IPS-18c (cell line): ENCODE data around the gene AMDHD2.

ENCODE experiments used
- H3K4me3 ChIP-seq: 2 replicates; pipeline ENCODE4 v1.7.0; 2013; ENCODE audit warnings: low read depth, mild to moderate bottlenecking, low read length, moderate library complexity; ENCODE audit not compliant: insufficient read depth
- H3K9me3 ChIP-seq: one replicate; pipeline ENCODE4 v1.6.1; 2013; ENCODE audit warnings: mild to moderate bottlenecking, low read length, moderate library complexity; ENCODE audit not compliant: control insufficient read depth, insufficient read depth

Gene AMDHD2, protein sequence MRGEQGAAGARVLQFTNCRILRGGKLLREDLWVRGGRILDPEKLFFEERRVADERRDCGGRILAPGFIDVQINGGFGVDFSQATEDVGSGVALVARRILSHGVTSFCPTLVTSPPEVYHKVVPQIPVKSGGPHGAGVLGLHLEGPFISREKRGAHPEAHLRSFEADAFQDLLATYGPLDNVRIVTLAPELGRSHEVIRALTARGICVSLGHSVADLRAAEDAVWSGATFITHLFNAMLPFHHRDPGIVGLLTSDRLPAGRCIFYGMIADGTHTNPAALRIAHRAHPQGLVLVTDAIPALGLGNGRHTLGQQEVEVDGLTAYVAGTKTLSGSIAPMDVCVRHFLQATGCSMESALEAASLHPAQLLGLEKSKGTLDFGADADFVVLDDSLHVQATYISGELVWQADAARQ

DNA sequence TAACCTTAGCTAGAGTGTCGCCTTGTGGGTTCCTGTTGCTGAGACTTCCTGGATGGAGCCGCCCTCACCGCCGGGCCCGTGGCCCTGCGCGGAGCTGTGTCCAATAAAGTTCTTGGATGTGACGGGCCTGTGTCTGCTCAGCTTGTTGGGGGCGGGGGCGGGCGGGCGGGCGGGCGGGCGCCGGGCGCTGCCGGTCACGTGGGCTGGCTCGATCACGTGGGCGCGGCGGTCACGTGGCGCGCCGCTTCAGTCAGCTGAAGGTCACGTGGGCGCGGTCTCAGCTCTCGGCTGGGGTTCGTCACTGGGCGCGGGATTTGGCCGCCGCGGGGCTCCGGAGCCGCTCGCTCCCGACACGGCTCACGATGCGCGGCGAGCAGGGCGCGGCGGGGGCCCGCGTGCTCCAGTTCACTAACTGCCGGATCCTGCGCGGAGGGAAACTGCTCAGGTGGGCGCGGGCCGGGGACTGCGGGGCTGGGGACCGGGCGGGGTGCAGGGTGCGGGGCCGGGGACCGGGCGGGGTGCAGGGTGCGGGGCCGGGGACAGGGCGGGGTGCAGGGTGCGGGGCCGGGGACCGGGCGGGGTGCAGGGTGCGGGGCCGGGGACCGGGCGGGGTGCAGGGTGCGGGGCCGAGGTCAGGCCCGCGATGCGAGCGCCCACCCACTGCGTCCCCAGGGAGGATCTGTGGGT lies at the start of gene AMDHD2:
Gene AMDHD2 (plus strand): TSS at position 275 of the 687 bp plus-strand sequence. CDS start 88 bp downstream, at position 363.
- peak within 1 kb of the TSS; percentile 69 for H3K4me3 ChIP-seq
- no peaks in the 10 kb centered on the region for H3K9me3 ChIP-seq

DNA sequence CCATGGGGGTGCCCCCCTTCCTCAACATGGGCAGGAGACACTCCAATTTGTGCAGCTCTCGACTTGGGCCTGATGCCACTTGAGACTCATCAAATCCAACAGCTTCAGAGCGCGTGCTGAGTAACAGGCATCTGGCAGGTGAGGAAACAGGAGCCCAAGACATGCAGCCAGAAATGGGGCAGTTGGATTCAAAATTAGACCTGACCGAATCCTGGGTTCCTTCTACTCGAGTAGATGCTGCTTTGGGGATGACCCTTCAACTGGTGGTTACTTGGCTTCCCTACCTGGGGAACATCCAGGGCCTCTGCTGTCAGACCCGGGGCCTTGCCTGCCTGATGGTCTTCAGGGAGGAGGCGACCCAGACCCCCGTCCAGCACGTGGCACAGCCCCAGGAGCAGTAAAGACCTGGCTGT lies 49.6 kb upstream of the AMDHD2 start:
- no peak overlapping the region; the same call in 1 of the 2 replicates for H3K4me3 ChIP-seq

DNA sequence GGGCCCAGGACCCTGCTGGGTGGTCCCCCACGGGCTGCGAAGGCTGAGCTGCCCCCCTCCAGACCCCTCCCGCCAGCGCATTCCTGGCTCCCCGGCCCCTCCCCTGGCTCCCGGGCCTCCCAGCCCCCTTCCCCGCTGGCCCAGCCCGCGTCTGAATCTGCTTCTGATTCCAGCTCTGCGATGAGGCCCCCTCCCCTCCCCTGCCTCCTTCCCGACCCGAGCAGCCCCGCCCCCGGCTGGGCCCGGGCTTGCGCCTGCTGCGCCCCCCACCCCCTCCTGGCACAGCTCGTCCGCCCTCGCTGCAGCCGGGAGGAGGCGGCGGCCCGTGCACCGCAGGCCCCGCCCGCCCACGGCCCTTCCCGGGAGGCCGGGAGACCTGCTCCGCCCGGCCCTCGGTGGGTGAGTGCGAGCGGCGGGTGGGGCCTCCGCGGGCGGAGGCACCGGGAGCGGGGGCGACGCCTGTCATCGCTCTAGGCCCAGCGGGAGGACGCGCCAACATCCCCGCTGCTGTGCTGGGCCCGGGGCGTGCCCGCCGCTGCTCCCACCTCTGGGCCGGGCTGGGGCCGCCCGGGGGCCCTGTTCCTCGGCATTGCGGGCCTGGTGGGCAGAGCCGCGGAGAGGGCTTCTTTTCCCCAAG lies 49.0 kb upstream of the AMDHD2 start, which contains the start of gene NTN3:
Gene NTN3 (plus strand): TSS at position 282 of the 637 bp plus-strand sequence. CDS start 405 bp downstream, outside the sequence.
- Histone ChIP-seq H3K4me3 (peak within 1 kb of the TSS; percentile 41), H3K9me3 (no peaks in the 10 kb centered on the region)

More for the DNA sequence above, 49.6 kb upstream of the AMDHD2 start:
- H3K9me3 ChIP-seq = no peaks in the 10 kb centered on the region

DNA sequence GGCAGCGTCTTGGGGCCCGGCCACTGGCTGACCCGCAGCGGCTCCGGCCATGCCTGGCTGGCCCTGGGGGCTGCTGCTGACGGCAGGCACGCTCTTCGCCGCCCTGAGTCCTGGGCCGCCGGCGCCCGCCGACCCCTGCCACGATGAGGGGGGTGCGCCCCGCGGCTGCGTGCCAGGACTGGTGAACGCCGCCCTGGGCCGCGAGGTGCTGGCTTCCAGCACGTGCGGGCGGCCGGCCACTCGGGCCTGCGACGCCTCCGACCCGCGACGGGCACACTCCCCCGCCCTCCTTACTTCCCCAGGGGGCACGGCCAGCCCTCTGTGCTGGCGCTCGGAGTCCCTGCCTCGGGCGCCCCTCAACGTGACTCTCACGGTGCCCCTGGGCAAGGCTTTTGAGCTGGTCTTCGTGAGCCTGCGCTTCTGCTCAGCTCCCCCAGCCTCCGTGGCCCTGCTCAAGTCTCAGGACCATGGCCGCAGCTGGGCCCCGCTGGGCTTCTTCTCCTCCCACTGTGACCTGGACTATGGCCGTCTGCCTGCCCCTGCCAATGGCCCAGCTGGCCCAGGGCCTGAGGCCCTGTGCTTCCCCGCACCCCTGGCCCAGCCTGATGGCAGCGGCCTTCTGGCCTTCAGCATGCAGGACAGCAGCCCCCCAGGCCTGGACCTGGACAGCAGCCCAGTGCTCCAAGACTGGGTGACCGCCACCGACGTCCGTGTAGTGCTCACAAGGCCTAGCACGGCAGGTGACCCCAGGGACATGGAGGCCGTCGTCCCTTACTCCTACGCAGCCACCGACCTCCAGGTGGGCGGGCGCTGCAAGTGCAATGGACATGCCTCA lies 48.3 kb upstream of the AMDHD2 start:
- Histone ChIP-seq H3K9me3 (no peaks in the 10 kb centered on the region), H3K4me3 (peak overlapping the region; percentile 41)

DNA sequence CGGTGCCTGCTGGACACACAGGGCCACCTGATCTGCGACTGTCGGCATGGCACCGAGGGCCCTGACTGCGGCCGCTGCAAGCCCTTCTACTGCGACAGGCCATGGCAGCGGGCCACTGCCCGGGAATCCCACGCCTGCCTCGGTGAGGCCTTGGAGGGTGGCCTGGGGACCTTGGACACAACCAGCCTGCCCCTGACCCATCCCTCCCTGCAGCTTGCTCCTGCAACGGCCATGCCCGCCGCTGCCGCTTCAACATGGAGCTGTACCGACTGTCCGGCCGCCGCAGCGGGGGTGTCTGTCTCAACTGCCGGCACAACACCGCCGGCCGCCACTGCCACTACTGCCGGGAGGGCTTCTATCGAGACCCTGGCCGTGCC lies 47.7 kb upstream of the AMDHD2 start:
- Histone ChIP-seq H3K9me3 (no peaks in the 10 kb centered on the region), H3K4me3 (no peak overlapping the region)

DNA sequence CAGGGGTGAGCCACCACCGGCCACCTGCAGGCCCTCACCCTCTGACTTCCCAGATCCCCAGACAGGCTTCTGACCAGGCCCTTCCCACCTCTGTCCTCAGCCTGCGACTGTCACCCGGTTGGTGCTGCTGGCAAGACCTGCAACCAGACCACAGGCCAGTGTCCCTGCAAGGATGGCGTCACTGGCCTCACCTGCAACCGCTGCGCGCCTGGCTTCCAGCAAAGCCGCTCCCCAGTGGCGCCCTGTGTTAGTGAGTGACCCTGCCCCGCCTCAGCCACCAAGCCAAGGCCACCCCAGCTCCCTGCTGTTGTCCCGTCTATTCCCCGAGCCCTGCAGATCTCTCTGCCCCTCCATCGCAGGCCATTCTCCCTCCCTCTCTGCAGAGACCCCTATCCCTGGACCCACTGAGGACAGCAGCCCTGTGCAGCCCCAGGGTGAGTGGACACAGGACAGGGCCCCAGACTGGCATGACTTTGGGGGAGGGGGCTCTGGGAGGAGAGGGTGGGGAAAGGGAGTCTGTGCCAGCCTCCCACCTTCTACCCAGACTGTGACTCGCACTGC lies 47.2 kb upstream of the AMDHD2 start:
- no peaks in the 10 kb centered on the region for H3K9me3 ChIP-seq
- H3K4me3 ChIP-seq = no peak overlapping the region

DNA sequence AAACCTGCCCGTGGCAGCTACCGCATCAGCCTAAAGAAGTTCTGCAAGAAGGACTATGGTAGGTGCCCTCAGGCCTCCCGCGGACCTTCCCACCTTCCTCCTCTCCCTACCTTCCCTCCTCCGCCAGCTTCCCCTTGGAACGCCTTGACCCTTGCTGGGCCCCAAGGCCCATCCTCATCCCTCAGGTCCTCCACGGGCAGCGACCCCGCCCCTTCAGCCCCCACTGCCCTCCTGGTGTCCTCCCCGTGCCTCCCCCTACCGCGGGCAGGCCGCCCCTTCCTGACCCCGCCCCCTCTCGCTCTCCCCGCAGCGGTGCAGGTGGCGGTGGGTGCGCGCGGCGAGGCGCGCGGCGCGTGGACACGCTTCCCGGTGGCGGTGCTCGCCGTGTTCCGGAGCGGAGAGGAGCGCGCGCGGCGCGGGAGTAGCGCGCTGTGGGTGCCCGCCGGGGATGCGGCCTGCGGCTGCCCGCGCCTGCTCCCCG lies 46.7 kb upstream of the AMDHD2 start:
- no peaks in the 10 kb centered on the region for H3K9me3 ChIP-seq
- peak overlapping the region; percentile 24; the same call in 1 of the 2 replicates for H3K4me3 ChIP-seq

DNA sequence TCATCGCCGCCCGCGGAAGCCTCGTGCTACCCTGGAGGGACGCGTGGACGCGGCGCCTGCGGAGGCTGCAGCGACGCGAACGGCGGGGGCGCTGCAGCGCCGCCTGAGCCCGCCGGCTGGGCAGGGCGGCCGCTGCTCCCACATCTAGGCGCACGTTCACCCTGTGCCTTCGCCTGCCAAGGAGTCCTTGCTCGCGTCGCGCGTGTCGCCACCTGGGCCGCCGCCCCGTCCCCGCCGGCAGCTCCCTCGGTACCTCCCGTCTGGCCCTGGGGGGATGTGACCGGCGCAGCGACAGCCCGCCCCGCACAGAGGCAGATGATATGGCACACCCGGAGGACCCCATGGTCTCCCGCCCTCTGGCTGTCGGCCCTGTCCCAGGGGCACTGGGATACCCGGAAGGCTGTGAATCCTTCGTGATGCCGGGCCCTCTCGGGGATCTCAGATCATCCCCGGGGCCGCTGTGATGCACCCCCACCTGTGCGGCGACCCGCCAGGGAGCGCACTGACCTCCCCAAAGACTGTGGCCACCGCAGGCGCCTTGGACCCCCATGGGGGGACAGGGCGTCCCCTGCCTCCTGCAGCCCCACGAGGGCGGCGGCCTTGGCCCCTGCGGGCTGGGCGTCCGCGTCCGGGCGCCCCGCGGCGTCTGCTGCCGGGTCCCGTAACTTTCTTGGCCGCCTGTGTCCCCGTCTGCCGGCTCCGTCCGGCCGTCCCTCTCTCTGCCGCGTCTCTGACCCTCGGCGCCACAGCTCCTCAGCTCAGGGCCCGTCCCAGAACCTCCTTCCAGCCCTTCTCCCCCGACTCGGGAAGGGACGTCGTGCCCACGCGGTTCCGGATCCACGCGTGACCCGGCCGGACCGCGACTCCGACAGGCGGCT lies 45.9 kb upstream of the AMDHD2 start:
- Histone ChIP-seq H3K9me3 (no peaks in the 10 kb centered on the region), H3K4me3 (peak overlapping the region; percentile 73)

DNA sequence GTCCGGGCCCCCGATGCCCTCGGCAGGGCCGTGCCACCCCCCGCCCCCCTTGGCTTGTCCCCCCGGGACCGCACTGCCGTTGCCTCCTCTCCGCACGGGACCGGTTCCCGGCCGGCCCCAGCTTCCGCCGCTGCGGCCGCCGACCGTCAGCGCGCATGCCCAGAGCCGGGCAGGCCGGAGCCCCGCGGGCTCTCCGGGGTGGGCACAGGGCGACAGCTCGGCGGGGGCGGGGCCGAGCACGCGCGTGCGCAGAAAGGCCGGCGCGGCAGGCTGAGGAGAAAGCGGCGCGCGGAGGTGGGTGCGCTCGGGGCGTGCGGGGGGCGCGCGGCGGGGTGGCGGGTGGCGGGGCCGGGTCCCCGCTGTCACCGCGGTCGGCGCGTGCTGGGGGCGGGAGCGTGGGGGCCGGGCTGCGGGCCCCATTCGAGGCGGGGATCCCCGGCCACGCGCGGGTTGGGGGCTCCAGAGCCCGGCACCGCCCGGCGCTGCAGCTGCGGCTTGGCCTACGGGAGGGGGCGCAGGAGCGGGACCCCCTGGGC lies 45.2 kb upstream of the AMDHD2 start, which contains the start of gene TBC1D24:
Gene TBC1D24 (plus strand): TSS at position 251 of the 536 bp plus-strand sequence. CDS start 21,022 bp downstream, outside the sequence.
- H3K9me3 ChIP-seq = no peaks in the 10 kb centered on the region
- peak within 1 kb of the TSS; percentile 79 for H3K4me3 ChIP-seq

DNA sequence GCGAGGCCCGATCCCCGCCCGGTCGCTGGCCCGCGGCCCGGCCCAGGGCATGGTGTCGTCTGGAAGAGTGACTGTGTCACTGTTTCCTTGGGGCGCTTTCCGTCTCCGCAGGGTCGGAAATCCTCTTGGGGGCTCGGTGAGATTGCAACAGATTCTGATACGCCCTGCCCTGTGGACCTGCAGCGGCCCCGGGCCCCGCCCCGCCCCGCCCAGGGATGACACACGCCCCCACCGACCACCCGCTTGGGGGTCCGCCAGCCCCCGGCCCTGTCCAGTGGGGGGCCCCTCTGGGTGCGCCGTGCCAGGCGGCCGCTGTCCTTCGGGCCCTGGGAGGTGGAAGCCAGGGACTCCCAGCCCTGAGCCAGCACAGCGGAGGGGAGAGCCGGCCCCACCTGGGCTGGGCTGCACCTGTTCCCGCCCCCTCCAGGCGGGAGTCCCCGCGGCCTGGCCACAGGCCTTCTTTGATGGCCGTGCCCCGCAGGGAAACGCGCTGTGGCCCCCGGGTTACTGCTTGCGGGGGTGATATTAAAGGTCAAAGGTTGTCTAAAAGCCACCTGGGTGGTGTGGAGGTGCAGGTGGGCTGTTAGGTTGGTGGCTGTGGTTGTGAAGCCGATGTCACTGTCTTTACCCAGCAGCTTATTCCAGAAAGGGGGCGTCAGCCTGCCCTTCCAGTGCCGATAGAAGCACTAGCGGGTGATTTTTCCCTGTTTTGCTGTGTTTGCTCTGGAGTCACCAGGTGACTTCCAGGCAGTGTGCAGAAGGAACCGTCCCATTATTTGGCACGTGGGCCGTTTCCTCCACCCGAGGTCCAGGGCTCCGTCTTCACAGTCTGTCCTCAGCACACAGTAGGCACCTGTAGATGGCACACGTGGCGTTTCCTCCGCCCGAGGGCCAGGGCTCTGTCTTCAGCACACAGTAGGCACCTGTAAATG lies 44.5 kb upstream of the AMDHD2 start:
- Histone ChIP-seq H3K4me3 (peak overlapping the region; percentile 79), H3K9me3 (no peaks in the 10 kb centered on the region)

DNA sequence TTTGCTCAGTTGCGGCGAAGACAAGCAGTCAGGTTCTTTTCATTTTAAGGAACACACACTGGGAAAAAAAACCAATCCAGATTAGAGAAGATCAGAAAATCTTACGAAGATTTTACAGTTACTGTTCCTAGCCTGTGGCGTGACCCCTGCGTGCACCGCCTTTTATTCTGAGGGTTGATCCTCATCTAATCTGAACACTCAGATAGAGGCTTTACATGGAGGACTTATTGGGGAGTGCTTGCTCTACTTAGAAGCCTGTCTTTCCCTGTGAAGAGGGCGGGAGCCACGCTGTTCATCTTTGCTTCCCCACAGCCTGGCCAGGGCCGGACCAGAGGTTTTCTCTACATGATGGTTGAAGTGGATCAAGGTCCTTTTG lies 43.8 kb upstream of the AMDHD2 start:
- Histone ChIP-seq H3K9me3 (no peaks in the 10 kb centered on the region), H3K4me3 (peak overlapping the region; percentile 79; the same call in 1 of the 2 replicates)

DNA sequence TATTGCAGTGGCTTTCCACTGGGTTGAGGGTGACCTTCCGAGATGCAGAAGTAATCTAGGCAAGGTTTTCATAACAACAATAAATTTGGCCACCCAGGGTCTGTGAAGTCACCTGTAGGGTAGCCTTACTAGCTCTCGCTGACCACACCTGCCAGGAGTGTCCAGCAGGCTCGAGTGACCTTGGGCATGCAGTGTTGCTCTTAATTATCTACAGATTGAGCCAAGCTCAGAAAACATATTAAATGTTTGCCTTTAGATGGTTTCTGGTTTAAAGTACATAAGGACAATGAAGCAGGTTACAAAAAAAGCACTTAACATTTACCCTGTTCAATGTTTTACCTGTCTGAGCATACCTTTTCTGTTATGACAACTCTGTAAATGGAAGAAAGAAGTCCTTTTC lies 43.4 kb upstream of the AMDHD2 start:
- no peak overlapping the region for H3K4me3 ChIP-seq
- no peaks in the 10 kb centered on the region for H3K9me3 ChIP-seq

DNA sequence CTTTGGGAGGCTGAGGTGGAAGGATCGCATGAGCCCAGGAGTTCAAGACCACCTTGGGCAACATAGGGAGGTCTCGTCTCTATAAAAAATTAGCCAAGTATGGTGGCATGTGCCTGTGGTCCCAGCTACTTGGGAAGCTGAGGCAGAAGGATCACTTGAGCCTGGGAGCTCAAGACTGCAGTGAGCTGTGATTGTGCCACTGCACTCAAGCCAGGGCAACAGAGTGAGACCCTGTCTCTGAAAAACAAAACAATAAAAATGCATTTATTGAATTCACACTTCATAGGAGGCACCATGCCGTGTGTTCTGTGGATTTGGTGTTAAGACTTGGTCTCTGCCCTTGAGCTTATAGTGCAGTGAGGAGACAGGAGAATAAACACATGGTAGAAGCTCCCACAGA lies 42.8 kb upstream of the AMDHD2 start:
- Histone ChIP-seq H3K4me3 (no peak overlapping the region), H3K9me3 (no peaks in the 10 kb centered on the region)

DNA sequence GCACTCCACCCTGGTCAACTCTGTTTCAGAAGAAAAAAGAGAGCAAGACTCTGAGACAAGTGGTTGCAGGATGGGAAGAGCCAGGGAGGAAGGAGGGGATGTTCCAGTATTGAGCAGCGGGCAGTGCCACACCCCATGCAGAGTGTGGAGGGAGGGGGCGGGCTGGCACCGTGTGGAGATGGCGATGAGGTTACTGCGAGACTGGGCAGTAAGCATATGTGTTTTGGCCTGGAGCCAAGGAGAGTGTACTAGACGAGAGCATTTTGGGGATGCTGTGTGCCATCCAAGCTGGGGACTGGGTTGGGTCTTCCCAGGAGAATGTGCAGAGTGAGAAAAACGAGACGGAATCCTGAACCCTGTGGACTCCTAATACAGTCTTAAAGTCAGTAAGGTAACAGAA lies 41.9 kb upstream of the AMDHD2 start:
- Histone ChIP-seq H3K9me3 (no peaks in the 10 kb centered on the region), H3K4me3 (no peak overlapping the region)
